Measurements from ENCODE around the gene TRPV6.

TRPV6 gene

GRCh38 chr7:142868986-142869415 lies 16.5 kb downstream of the TRPV6 start:
- DNase-seq (ENCODE audit: low spot score), result no peak

GRCh38 chr7:142868188-142868985 lies 17.2 kb downstream of the TRPV6 start:
- no peak for DNase-seq (ENCODE audit: low spot score)

- DNase-seq (ENCODE audit: low spot score), result no peak
Observed at GRCh38 chr7:142867398-142868187, 18.0 kb downstream of the TRPV6 start.

- no peak for DNase-seq (ENCODE audit: low spot score)
Observed at GRCh38 chr7:142867097-142867378, 18.5 kb downstream of the TRPV6 start.

DNA sequence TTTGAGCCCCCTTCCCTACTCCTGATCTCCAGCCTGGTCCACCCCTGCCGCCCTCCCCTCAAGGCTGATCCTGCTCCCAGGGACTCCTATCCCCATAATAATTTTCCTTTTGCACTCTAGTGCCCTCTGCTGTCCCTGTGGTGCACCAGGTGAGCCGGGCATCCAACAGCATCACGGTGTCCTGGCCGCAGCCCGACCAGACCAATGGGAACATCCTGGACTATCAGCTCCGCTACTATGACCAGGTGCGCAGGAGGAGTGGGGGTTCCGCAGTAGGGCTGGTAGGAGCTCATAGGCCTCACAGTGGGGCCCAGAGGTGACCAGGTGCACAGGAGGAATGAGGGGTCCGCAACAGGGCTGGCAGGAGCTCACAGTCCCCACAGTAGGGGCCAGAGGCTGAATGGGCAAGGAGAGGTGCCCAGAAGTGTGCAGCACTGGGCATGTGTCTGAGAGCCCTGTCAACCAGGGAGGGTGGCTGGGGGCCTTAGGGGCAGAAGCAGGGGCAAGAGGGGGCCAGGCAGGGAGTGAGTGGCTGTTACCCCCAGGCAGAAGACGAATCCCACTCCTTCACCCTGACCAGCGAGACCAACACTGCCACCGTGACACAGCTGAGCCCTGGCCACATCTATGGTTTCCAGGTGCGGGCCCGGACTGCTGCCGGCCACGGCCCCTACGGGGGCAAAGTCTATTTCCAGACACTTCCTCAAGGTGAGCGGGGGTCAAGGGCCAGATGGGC lies 19.0 kb downstream of the TRPV6 start:
- no peak for DNase-seq (ENCODE audit: low spot score)

GRCh38 chr7:142865766-142866165 lies 19.8 kb downstream of the TRPV6 start:
- DNase-seq (ENCODE audit: low spot score), result no peak

- DNase-seq (ENCODE audit: low spot score), result no peak
Observed at GRCh38 chr7:142864980-142865747, 20.4 kb downstream of the TRPV6 start.

GRCh38 chr7:142863891-142864685 lies 21.5 kb downstream of the TRPV6 start:
- no peak for DNase-seq (ENCODE audit: low spot score)

DNA sequence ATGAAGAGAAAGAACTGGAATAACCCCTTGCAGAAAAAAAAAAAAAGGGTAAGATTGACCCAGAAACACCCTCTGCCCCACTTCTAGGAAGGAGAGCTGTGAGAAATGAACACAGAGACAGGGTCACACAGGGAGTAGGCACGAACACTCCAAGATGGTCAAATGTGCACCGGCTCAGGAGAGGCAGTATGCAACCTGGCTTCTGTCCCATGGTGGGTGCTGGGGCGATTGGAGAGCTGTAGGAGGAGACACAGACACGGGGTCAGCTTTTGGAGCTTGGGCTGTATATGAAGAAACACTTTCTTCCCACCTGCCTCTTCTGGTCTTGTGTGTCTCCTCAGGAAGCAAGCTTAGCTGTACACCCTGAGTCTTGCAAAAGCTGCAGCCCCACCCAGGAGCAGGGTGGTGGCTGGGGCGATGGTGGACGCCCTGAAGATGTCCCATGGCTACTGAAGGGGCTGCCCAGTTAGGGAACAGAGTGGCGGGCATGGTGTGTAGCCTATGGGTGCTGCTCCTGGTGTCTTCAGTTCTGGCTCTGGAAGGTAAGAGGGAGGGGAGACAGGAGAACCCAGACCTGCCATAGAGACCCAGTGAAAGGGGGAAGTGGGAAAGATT lies 22.7 kb downstream of the TRPV6 start:
- DNase-seq (ENCODE audit: low spot score), result no peak

DNA sequence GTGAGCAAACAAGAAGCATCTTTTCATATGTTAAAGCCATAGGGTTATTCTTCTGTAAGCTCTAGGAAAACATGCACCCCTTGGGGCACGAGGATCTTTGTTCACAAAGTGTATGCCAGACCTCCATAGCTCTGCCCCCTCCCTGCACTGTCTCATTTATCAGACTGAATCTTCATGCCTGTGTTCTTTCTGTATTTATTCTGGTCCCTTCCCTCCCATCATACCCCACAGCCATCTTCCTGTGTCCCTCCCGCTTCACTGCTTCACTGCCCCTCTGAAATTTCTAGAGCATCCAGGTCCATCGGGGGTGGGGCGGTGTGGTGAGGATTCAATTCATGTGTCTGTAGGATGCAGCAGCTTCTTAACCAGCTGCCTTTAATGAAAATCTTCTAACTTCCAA lies 23.2 kb downstream of the TRPV6 start:
- DNase-seq (ENCODE audit: low spot score), result no peak

- DNase-seq (ENCODE audit: low spot score), result no peak
Observed at GRCh38 chr7:142860968-142861367, 24.6 kb downstream of the TRPV6 start.

- no peak for DNase-seq (ENCODE audit: low spot score)
Observed at GRCh38 chr7:142859829-142860228, 25.7 kb downstream of the TRPV6 start.

DNA sequence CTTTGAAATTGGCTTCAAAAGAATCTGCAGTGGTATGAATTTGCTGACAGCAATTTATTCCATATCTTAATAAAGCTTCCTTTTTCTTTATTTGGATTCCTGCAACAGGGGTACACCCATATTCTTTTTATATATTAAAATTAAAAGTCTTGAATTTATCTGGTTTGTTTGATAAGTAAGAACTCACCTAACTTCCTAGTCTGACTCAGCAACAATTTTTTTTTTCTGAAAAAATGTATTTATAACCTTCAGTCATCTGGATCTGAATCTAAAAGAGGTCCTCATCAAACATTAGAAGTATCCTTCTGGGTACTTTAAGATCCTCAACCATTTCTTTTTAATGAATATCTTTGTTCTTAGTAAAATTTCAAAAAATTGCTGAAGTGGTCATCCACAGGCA lies 26.1 kb downstream of the TRPV6 start:
- DNase-seq (ENCODE audit: low spot score), result no peak

GRCh38 chr7:142857625-142858024 lies 27.9 kb downstream of the TRPV6 start:
- DNase-seq (ENCODE audit: low spot score), result no peak

GRCh38 chr7:142856565-142857245 lies 28.8 kb downstream of the TRPV6 start:
- no peak for DNase-seq (ENCODE audit: low spot score)

GRCh38 chr7:142855756-142856564 lies 29.6 kb downstream of the TRPV6 start:
- no peak for DNase-seq (ENCODE audit: low spot score)

DNA sequence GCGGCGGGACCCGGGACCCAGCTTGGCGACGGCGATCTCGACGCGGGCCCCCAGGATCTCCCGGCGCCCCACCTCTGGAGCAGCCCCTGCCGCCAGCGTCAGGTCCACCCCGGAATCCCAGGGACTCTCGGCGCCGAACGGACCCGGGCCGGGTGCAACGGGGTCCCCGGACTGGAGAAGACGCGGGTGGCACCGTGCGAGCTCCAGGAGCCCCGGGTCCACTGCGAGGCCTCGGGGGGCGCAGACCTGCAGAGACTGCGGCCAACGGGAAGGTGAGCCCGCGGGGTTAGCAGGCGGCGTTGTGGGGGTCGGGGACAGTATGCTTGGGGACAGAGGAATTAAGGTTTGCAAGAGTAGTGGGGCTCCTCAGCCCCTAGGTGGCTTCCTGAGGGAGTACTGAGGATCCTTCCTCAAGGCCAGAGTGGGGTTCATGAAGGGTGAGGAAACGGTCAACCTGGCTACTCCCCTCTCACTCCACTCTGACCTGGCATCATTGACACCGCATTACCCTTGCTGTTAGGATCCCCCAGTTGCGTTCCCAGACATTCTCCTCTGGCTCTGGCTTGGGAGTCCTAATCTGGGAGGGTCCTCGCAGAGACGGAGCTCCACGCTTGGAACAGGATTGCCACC lies 30.3 kb downstream of the TRPV6 start:
- no peak for DNase-seq (ENCODE audit: low spot score)

GRCh38 chr7:142854372-142855113 lies 31.0 kb downstream of the TRPV6 start, which contains the start of gene EPHB6:
Gene EPHB6, plus strand, starts transcription at chr7:142855076. Its CDS starts 8,152 bp downstream, at chr7:142863228.
- DNase-seq (ENCODE audit: low spot score), result peak; percentile 66
